Epithelial cell of prostate (primary cell): ENCODE results near the gene ZDHHC14.

Source experiments
- DNase-seq: peaks from one replicate; pipeline ENCODE4 v3.0.0-alpha.2; 2011; ENCODE audit warnings: low read depth, low spot score
- H3K27ac ChIP-seq: fragments of 450-650 bp; 2 replicates; pipeline ENCODE4 v1.5.1; 2017; ENCODE audit warnings: mild to moderate bottlenecking

The ZDHHC14 gene

DNA sequence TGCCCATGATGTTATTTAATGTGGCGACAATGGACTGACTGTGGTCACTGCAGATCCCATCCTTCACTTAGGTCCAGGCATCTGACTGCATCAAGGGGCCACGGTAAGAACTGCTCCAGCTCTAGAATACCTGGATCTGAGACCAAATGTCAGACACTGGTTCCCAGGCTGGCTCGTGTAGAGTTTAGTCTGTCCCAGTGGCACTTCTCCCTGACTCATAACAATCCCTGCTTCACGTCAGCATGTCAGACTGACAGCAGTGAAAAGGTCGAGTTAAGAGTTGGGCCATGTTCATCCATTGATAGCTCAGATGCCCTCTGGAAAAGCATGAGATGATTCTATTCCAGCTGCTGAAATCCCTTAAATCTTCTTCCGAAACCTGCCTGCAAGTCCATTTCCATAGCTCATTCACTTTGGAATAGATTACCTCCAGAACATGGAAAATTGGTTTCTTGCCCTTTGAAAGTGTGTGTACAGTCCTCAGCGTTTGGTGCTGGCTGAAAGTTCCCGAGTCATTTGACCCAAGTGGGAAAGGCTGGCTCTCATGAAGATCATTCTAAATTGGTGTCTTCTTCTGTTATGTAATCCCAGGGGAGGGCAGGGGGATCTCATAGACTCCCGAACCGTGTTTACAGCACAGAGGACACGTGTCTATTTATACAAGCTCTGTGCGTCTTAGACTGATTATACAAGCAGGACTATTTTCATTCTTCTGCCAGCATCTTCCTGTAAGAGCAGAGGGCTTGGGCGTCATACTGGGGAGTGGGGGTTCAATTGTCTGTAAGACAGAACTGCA is 160.8 kb downstream of the ZDHHC14 start:
- DNase-seq = no peak
- no peak overlapping the region for H3K27ac ChIP-seq

DNA sequence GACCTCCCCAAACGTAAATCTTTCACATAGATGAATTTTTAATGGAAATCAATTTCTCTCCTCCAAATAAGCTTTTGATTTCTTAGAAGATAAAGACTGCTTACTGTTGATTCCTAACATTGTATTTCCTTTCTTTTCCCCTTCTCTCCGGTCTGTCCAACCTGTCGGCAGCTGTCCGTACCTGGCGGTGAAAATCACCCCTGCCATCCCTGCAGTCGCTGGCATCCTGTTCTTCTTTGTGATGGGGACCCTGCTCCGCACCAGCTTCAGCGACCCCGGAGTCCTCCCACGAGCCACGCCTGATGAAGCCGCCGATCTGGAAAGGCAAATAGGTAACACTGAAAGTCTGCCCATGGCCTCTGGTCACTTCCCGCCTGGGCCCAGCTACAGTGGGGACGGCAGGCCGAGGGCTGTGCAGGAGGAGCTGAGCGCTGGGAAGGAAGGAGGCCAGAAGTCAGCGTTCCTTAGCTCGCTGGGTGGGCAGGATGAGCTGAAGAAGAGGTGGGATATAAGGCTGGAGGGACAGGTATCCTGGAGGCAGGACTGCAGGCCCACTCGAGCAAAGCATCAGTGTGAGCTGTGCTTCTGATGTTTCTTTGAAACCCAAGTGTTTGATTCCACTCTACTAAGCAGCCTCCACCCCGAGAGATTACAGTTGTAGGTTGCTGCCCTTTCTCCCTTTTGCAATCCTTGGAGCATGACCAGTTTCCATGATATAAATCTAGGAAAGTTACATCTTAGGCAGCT is 161.6 kb downstream of the ZDHHC14 start:
- H3K27ac ChIP-seq = no peak overlapping the region
- no peak for DNase-seq

DNA sequence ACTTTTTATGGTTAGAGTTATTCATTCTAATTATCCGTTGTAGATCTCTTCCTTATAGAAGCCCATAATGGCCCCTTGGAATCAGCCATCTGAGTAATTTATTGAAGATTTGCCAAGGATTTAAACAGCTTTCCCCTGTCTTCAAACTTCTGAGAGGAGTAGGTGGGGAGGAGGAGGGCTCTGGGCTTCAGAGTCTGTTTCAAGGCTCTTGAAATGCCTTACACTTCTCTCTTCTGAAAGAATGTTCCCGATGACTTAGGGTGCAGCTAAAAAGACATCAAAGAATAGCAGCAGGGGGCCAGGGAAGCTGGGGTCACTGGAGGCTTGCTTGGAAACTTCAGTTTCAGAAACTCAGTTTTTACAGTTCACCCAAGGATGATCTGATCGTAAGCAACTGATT is 165.3 kb downstream of the ZDHHC14 start:
- DNase-seq = no peak

DNA sequence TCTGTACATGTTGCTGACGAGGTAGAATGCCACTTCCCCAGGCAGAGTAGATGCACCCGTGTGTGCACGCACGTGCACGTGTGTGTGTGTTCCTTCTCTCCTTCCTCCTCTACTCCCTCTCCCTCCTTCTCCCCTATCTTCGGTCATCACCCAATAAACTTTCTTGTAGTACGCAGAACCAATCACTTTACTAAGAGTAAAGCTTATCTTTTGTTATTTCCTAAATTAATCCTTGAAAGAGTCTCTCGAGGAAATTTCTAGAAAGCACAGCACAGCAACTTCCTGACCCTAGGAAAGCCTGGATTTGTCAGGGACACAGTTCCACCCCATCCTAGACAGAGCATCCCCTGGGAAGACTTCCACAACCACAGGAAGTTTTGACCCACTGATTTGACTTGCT is 166.1 kb downstream of the ZDHHC14 start:
- no peak for DNase-seq
- H3K27ac ChIP-seq = no peak overlapping the region

More for the DNA sequence above, 165.3 kb downstream of the ZDHHC14 start:
- no peak overlapping the region for H3K27ac ChIP-seq

DNA sequence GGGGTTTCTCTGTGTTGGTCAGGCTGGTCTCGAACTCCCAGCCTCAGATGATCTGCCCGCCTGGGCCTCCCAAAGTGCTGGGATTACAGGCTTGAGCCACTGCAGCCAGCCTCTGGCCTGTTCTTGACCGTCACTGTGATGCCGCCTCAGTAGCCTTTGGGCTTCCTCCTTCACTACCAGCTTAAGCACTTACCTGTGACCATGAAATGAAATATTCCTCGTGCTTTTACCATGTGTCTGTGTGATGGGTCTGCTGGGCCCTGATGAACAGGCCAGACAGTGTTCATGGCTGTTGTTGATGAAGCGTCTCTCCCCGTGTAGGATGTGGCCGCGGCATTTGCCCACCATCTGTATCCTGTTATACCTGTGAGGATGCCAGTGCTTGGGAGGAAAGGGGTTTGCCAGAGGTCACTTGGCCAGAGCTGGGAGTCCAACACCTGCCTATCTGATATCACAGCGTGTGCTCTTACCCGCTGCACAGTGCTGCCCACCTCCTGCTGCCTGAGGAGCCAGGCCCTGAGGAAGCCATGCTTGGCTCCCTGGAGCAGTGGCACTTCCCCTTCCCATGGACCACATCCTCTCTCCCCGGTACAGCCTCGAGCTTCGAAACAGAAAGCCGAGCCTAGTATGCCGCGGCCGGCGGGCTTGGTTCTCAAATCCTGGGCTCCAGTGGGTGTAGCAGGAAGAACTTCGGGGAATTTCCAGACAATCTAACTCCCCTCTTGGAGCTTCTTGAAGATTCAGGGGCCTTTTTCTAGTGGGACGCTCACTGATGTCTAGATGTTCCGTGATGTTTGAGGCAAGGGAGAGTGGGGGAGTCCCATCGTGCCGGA is 167.9 kb downstream of the ZDHHC14 start:
- DNase-seq = no peak
- H3K27ac ChIP-seq = no peak overlapping the region

DNA sequence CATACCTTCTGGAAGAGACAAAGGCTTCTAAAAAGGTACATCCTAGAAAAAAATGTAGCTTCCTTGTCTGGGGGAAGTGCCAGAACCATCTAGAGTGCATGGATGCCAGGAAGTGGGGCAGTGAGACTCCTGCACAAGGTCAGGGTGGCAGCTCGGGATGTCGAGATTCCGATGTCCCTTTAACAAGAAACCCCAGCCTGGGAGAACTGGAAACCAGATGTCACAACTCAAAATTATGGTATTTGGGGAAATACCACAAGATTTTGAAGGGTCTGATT is 168.4 kb downstream of the ZDHHC14 start:
- H3K27ac ChIP-seq = no peak overlapping the region

DNA sequence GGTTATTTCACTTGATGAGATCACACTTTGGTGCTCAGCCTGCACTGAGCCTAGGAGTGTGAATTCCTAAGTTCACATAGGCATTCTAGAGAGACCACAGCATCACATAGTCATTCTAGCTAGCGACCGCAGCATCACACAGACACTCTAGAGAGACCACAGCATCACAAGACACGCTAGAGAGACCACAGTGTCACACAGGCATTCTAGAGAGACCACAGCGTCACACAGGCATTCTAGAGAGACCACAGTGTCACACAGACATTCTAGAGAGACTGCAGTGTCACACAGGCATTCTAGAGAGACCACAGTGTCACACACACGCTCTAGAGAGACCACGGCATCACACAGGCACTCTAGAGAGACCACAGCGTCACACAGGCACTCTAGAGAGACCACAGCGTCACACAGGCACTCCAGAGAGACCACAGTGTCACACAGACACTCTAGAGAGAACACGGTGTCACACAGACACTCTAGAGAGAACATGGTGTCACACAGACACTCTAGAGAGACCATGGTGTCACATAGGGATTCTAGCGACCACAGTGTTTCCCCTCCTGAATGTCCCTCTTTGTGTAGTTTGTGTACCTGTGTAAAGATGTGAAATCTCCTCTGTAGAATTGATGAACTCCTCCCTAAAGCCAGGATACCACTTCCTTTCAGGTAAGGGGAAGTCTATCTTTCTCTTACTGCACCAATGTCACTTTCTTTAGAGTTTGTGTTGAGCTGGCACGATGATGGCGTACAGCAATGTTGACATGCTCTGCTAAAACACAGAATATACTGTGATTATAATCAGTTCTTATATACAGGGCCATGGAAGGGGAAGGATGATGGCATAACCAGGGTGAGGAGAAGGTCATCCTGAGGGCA is 169.4 kb downstream of the ZDHHC14 start:
- DNase-seq = no peak

More for the DNA sequence above, 168.4 kb downstream of the ZDHHC14 start:
- no peak for DNase-seq

DNA sequence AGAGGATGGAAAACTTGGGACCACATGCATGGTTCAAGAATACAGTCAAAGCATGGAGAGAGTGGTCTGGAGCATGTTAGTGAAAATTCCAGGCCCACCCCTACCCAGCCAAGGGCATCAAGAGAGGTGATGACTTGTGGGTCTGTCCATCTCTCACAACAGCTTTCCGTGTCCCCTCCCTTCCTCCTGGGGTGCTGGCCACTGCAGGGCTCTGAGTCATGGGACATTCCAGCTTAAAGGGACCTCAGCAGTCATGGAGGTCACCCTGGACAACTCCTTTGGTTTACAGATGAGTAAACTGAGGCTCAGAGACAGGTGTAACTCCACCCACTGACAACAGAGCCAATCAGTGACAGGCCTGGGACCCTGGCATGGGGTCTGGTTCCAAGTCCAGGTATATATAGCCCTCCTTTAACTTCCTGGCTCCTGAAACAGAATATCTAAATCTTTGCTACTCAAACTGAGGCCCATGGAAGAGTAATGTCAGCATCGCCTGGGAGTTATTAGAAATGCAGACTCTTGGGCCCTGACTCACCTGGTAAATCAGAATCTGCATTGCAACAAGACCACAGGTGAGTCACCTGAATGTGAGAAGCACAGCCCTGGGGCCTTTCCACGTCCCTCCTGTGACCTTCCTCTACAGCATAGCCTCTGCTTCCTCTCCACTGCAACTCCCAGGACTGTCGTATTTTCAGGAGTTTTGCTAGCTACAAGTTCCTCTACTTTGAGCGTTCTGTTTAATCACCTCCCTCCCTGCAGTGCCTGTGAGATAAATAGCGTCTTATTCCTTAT is 170.2 kb downstream of the ZDHHC14 start:
- H3K27ac ChIP-seq = no peak overlapping the region
- peak; percentile 74 for DNase-seq

More for the DNA sequence above, 169.4 kb downstream of the ZDHHC14 start:
- H3K27ac ChIP-seq = no peak overlapping the region

DNA sequence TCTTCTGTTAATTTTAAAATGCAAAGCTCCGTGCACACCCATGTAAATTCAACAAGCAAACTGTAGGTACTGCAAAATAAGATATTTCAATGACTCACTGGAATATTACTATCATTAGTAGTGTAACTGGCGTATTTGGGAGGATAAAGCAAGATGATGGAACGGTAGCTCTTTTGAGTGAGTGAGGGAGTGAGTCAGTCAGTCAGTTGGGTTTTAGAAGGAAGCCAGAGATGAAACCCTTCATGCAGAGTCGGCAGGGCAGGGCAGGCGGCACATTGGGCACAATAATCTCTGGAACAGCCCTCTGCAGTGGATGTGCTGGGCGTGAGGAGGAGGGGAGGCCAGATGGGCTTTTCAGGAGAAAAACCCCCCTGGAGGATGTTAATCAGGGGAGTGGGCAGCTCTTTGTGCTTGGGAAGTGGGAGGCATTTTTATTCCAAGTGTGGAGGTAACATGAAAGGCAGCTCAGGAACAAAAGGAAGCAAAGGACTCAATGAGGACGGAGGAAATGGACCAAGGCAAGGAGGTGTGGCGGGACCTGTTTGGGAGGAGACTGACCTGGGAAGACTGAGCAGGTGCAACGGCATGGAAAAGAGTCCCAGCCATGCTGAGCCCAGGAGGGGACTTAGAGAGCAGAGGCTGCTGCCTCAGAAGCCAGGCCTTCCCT is 171.2 kb downstream of the ZDHHC14 start:
- DNase-seq = no peak
- H3K27ac ChIP-seq = no peak overlapping the region

DNA sequence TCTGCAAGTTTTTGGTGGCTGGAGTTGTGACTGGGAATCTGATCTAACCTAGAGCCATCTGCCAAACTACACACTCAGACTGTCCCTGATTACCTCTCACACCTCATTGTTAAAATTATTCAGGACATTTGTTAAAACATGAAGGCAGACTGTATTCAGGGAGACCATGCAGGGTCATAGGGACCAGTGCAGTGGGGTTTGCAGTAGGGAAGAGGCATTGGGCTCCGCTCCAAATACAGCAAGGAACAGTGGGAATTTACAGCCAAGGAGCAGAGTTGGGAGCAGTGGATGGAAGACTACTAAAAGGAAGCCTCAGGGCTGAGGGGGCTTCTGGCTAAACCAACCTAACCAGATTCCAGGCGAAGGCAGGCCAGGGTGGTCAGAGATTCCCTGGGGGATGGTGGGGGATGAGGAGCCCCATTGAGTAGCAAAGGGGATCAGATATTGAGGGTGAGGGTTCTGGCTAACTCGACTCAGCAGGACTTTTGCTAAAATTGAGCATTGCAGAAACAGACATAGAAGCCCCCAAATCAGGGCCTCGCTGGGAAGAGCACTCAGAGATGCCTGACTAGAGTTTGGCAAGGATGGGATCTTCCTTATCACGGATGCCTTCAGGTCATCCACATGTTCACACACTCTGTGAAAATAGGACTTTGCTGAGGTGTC is 172.0 kb downstream of the ZDHHC14 start:
- no peak for DNase-seq
- H3K27ac ChIP-seq = no peak overlapping the region

DNA sequence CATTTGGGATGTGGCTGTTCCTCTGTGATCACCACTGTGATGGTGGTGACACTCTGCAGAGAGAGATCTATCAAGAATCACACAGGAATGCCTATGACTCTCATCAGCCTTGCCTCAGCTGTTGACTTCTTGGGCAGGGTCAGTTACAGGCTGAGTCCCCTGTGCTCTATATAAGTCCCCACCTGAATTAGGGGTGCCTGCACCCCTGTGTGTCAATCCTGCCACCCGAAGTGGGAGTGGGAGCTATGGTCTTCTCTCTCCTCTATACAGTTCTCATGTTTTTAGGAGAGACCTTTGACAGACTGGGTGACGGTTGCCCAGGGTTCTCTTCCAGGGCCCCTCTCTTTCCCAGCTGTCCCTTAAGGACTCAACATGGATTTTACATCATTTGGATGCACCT is 173.8 kb downstream of the ZDHHC14 start:
- DNase-seq = no peak
- H3K27ac ChIP-seq = no peak overlapping the region

DNA sequence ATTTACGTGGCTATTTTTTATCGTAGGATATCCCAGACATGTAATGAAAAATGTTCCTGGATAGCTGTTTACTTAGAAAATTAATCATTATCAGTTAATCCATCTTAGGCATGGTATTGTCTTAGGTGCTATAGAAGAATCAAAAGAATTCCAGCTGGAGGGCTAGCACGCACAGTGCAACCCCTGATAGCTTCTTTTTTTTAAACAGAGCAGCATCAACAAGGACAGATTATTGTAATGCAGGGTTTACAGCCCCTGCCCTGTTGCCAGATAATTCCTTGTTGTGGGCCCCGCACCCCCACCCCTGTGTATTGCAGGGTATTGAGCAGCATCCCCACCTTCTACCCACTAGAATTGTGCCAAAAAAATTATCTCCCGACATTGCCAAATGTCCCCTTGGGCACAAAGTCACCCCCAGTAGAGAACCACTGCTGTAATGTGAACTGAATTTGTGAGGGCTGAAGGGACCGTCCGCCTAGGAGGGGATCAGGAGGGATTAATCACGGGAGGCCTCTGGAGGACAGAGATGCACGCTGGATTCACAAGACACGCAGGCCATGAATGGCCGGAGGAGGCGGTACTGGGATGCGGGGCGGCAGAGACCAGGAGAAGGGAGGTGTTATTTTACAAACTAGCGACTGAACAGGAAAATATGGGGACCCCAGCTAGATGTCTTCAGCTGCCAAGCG is 174.6 kb downstream of the ZDHHC14 start:
- no peak for DNase-seq
- no peak overlapping the region for H3K27ac ChIP-seq

DNA sequence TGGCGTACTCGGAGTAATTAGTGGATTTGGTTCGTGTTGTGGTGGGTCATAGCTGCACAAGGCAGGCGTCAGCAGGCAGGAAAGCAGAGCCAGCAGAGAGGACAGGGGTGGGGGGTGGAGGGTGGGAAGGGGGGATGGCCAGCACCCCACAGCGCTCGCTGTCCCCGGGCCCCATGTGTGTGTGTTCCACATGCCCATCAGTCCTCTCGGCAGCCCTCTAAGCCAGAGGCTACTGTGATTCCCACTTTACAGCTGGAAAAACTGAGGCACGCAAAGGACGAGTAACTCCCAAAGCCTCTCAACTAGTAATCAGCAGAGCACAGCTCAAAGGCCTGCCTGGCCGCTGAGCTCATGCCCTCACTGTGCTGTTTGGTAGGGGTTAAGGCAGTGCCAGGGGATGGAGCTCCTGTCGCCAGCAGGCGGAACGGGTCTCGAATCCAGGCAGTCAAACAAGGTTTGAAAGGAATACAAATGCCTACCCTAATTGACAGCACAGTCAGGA is 175.2 kb downstream of the ZDHHC14 start:
- no peak overlapping the region for H3K27ac ChIP-seq
- no peak for DNase-seq

DNA sequence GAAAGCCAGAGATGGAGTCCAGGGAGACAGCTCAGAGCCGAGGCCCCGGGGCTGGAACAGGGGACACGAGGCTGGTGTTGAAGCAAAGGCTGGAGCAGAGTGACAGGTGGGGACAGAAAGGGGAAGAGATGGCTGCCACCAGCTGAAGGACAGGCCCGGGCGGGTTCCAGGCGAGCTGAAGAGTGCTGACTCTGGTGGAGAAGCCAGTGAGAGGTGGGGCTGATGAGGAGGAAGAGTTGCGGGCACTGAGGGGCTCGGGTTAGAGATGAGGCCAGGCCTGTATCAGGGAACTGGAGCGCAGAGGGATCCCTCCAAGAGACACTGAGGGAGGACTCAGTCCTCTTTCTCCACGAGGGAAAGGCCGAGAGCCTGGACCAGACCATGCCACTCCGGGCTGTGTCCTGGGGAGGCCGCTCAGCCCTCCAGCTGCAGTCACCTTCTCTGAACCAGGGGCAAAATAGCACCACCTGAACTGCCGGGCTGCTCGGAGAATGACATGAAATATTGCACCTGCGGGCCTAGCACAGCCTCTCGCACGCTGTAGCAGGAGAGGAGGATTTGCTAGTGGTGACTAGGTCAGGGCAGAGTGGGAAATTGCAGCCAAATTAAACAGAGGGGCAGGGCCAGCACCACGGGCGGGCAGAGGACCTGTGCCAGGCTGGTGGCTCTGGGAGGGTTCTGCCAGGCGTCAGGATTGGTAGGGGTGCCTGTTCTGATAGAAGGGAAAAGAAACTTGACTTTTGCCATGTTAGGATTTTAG is 175.9 kb downstream of the ZDHHC14 start:
- DNase-seq = no peak
- no peak overlapping the region for H3K27ac ChIP-seq

DNA sequence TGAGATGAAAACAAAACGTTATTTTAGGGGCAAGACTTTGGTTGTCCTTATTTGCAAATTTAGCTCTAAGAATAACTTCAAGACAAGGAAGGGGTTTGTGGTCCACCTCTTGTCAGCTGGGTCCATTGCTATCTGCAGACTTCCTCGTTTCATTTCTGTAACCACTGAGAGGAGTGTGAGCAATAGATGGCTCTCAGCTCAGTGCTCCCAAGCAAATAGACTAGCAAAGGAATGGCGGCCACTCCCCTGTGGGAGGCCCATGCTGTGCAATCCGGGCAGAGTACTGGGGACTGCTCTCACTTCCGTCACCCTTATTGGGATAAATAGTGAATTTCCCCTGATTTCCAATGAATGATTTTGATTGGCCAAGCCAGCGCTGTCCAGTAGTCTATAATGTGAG is 176.6 kb downstream of the ZDHHC14 start:
- no peak for DNase-seq
- H3K27ac ChIP-seq = no peak overlapping the region

DNA sequence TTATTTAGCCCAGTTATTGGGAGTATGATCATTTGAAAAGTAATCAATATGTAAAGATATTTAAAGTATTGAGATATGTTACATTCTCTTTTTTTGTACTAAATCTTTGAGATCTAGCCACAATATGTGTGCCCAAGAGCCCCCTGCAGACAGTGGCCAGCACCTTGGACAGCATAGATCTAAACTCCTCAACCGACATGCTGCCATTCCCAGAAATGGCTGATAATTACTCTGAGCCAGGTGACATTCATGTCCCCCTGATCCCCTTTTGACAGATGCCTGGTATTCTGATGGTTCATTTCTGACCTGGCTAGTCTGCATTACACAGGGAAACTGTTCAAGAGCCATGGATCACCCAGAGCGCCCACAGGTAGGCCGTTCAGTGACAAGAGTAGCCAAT is 177.1 kb downstream of the ZDHHC14 start:
- H3K27ac ChIP-seq = no peak overlapping the region
- DNase-seq = no peak
